ES-I3 (cell line): ENCODE data around the gene DAB2IP.

Source experiments
- H3K36me3 ChIP-seq: 2 replicates; pipeline ENCODE4 v1.6.1; 2013; ENCODE audit warnings: mild to moderate bottlenecking, low read length, control low read depth, moderate library complexity; ENCODE audit not compliant: insufficient read depth
- H3K4me1 ChIP-seq: 2 replicates; pipeline ENCODE4 v1.6.1; 2013; ENCODE audit warnings: mild to moderate bottlenecking, control low read depth, low read length; ENCODE audit not compliant: insufficient read depth
- H3K9ac ChIP-seq: 2 replicates; pipeline ENCODE4 v1.6.1; 2013; ENCODE audit warnings: low read depth, mild to moderate bottlenecking, low read length, moderate library complexity
- H3K9me3 ChIP-seq: 2 replicates; pipeline ENCODE4 v1.6.1; 2013; ENCODE audit warnings: mild to moderate bottlenecking, low read length, moderate library complexity; ENCODE audit not compliant: control insufficient read depth, insufficient read depth

The DAB2IP gene

DNA sequence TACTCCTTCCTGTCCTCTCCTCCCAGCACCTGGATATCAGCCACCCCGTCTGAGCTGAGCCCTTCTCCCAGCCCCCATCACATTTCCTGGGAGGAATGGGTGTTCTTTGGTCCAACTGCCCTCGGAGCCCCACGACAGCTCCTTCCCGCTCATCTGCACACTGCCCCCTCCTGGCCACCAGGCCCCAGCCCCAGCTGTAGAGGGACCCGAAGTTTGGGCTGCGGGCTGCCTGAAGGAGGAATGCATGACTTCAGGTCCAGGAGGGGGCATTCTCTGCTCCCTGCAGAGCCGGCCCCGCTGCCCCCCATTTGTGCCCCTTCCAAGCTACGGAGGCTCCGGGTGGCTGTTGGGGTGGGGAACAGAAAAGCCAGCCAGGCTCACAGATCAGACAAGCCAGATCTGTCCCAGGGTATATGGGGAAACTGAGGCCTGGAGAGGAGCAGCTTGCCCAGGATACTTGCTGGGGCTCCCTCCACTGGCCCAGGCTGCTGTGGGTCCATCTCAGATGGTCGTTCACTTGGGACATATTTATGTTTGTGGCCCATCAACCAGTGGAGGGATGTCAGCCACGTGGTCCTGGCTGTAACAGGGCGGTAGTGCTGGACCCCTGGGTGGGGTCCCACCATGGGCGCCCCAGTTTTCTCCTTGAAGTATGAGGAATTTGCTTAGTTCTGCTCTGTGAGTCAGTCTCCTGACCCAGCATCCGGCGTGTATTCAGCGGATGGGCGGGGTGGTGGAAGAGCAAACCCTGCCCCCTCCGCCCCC, 33.1 kb downstream of the DAB2IP start:
- Histone ChIP-seq H3K36me3 (no peaks in the 10 kb centered on the region), H3K9me3 (no peaks in the 10 kb centered on the region), H3K4me1 (peaks cover 3% of the 10 kb centered on the region; the same call in 1 of the 2 replicates), H3K9ac (no peak overlapping the region)

DNA sequence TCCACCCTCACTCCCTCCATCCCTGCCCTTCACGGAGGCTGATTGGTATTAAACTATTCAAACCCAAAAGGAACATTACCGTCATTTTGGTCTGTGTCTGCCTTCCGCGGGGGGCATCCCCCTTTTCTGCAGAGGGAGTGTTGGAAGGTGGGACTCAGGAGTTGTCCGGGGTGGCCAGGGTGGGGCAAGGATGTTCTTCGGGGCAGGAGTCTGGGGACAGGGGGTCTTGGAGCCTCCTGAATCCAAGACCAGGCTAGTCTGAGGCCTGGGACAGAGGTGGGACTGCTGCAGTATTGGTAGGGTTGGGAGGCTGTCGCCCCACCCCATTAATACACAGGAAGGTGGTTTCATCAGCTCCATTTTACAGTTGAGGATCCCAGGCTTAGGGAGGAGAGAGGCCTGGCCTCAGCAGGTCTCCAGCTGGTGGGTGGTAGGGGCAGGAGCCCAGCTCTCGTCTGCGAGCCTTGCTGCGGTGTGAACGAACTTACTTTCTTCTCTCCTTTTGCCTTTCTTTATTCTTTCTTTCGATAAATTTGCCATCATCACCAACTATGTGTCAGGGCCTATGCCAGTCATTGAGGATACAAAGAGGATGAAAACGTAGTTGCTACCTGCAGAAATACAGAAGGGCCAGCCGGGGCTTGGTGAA, 33.8 kb downstream of the DAB2IP start:
- H3K9me3 ChIP-seq = no peaks in the 10 kb centered on the region
- no peak overlapping the region for H3K9ac ChIP-seq
- peaks cover 3% of the 10 kb centered on the region; the same call in 1 of the 2 replicates for H3K4me1 ChIP-seq
- no peaks in the 10 kb centered on the region for H3K36me3 ChIP-seq

DNA sequence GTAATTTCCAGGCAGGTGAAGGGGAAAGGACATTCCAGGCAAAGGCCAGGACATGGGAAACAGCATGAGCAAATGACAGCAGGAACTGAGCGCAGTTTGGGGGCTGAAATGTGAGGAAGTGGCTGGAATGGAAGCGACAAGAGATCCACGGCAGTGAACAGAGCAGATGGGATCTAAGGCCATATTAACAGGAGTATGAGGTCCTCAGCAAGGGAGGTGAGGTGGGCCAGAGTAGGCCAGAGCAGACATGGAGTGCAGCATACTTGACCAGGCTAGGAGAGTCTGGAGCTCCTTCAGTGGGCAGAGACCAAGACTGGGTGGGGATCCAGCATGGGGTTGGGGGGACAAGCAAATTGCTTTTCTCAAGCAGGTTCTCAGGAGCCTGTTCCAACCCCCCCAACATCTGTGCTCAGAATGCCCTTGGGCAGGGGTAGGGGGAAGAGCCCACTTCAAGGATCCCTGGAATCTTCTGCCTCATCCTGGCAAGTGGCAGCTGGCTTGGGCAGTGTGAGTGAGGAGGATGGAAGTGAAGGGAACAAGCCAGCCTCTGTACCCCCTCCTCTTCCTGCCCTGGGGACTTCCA, 34.5 kb downstream of the DAB2IP start:
- no peaks in the 10 kb centered on the region for H3K9me3 ChIP-seq
- no peaks in the 10 kb centered on the region for H3K36me3 ChIP-seq
- H3K9ac ChIP-seq = no peak overlapping the region
- peaks cover 3% of the 10 kb centered on the region; the same call in 1 of the 2 replicates for H3K4me1 ChIP-seq

DNA sequence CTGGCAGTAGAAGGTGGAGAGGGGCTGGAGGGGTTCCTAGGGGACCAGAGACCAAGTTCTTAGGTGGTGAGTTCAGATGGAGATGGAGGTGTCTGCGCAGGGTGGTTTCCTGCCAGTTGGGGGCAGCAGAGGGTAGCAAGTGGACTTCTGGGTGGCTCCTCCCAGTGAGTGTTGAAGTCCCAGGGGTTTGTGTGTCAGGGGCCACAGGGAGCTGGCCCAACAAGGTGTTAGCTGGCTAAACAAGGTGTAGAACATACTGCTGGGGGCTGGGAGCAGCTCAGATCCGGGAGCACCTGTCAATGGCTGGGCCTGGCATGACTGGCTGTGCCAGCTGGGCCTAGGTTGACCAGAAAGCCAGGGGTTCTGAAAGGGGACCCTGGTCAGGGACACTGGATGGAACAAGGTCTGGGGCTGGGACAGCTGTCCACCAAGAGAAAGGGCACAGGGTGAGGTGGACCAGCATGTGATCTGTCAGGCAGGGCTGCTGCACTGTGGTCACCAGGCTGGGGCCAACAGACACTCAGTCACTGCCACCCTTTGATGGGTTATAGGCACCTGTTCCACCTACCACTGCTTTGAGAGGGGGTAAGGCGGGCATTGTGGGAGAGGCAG, 35.6 kb downstream of the DAB2IP start:
- peaks cover 8% of the 10 kb centered on the region for H3K4me1 ChIP-seq
- H3K9me3 ChIP-seq = no peaks in the 10 kb centered on the region
- H3K9ac ChIP-seq = no peak overlapping the region
- H3K36me3 ChIP-seq = no peaks in the 10 kb centered on the region

DNA sequence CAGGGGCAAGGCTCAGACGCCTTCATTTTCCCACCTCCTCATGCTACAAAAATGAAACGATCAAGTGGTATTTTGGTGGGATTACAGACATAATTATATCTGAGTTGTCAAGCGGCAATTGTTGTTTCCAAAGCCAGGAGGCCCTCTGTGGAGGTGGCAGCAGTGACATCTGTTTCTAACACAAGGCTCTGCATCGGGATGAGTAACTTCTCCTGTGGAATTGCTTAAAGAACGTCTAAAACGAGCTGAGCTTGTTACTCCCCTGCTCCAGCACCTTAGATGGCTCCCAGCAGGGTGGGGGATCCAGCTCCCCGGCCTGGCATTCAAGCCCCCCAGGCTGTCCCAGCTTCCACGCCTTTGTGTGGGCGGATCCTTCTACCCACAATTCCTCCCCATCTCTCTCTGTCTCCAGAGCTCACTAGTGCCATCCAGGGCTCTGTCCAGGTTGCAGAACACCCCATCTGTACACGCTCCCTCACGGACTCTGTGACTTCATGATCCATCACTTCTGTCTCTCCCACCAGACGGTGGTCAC, 36.8 kb downstream of the DAB2IP start:
- no peak overlapping the region for H3K9ac ChIP-seq
- H3K4me1 ChIP-seq = peaks cover 18% of the 10 kb centered on the region

DNA sequence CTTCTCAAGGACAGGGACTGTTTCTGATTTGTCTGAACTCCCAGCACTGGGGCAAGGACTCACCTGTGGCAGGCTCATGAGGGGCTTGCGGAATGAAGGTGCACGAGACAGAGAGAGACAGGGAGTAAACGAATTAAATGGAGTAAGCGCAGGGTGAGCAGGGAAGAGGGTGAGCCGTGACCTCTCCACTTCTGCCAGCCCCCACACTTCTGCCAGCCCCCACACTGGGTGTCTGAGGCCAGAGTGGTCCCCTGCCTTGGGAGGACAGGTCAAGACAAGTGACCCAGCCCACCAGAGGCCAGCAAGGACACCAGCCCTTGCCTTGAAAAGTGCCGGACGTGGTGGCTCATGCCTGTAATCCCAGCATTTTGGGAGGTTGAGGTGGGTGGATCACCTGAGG, 37.2 kb downstream of the DAB2IP start:
- Histone ChIP-seq H3K9me3 (no peaks in the 10 kb centered on the region), H3K36me3 (no peaks in the 10 kb centered on the region), H3K4me1 (peaks cover 18% of the 10 kb centered on the region)

More for the DNA sequence above, 36.8 kb downstream of the DAB2IP start:
- no peaks in the 10 kb centered on the region for H3K9me3 ChIP-seq
- no peaks in the 10 kb centered on the region for H3K36me3 ChIP-seq

DNA sequence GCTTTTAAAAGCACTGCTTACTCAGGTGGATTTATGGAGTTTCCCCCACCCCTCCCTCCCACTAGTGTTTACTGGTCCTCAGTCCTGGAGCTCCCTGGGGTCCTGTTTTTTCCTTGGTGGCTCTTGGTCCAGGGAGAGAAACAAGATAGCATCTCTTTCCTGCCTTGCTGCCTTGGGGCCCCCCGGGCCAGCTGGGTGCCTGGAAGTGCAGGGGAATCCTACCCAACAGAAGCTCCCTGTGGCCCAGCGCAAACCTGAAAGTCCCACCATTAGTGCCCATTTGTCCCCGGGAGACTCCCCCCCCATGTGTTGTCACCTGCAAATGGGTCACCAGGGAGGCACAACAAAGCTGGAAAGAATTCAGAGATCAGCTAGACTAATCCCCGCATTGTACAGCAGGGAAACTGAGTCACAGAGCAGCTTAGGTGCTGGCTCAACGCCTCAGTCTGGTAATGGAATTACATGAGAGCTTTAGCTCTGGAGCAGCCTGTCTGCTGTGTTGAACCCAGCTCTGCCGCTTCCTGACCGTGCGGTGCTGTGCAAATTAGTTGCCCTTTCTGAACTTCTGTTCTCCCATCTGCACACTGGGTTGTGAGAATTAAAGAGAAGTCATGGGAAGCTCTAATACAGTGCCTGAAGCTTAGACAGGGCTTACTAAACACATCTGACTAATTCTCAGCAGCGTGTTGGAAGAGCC, 38.2 kb downstream of the DAB2IP start:
- H3K9ac ChIP-seq = no peak overlapping the region
- H3K36me3 ChIP-seq = no peaks in the 10 kb centered on the region
- H3K9me3 ChIP-seq = no peaks in the 10 kb centered on the region
- H3K4me1 ChIP-seq = peaks cover 18% of the 10 kb centered on the region

More for the DNA sequence above, 37.2 kb downstream of the DAB2IP start:
- H3K9ac ChIP-seq = no peak overlapping the region

DNA sequence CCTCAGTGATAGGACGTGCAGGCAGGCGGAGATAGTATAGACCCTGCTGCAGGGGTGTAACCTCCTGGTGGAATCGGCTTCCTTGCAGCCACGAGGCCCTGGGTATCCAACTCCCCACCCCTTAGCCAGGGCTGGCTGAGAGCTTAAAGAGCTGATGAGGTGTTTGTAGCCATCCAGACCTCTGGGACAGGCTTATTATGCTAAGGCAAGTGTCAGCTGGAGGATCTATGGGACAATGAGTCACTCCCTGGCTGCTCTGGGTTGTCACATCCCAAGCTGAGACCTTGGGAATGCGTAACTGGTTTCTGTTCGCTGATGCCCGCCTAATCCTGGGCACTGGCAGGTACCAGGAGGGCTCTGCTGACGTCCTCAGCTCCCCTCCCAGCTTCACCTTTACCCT, 38.9 kb downstream of the DAB2IP start:
- H3K9ac ChIP-seq = no peak overlapping the region
- H3K9me3 ChIP-seq = no peaks in the 10 kb centered on the region
- no peaks in the 10 kb centered on the region for H3K36me3 ChIP-seq
- H3K4me1 ChIP-seq = peaks cover 18% of the 10 kb centered on the region

DNA sequence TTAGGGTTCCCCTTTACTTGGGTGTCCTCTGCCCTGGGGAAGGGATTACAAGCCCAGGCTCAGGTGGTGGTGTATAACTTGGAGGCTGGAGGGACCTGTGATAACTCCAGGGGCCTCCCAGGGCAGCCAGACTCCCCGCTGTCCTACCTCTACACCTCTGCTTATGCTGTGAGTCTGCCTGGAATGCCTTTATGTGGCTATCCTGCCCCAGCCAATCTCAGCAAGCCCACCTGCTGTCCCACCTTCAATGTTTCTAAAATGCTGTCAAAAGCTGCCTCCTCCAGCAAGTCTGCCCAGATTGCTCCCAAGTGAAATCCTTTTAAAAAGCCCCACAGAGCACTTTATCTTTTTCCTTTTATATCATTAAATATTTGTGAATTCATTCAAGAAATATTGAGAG, 39.3 kb downstream of the DAB2IP start:
- no peak overlapping the region for H3K9ac ChIP-seq
- no peaks in the 10 kb centered on the region for H3K36me3 ChIP-seq
- peaks cover 18% of the 10 kb centered on the region for H3K4me1 ChIP-seq
- no peaks in the 10 kb centered on the region for H3K9me3 ChIP-seq

DNA sequence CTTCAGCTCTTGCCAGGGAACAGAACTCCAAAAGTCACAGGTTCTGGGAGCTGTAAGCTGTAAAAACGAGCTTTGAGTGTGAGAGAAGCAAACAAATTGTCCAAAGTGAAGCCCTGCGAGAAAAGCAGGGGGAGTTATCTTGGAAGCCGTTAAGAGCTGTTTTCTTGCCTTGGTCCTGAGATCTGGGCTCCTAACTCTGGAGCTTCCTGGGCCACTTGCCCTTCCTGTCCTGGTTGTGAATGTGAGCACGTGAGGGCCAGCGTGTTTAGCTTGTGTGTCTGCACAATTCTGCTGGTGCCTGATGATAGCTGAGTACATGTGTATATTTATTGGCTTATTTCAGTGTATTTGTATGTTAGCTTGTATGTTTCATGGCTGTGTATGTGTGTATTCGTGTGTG, 40.5 kb downstream of the DAB2IP start:
- Histone ChIP-seq H3K36me3 (no peaks in the 10 kb centered on the region), H3K9me3 (no peaks in the 10 kb centered on the region), H3K4me1 (peaks cover 18% of the 10 kb centered on the region), H3K9ac (no peak overlapping the region)

DNA sequence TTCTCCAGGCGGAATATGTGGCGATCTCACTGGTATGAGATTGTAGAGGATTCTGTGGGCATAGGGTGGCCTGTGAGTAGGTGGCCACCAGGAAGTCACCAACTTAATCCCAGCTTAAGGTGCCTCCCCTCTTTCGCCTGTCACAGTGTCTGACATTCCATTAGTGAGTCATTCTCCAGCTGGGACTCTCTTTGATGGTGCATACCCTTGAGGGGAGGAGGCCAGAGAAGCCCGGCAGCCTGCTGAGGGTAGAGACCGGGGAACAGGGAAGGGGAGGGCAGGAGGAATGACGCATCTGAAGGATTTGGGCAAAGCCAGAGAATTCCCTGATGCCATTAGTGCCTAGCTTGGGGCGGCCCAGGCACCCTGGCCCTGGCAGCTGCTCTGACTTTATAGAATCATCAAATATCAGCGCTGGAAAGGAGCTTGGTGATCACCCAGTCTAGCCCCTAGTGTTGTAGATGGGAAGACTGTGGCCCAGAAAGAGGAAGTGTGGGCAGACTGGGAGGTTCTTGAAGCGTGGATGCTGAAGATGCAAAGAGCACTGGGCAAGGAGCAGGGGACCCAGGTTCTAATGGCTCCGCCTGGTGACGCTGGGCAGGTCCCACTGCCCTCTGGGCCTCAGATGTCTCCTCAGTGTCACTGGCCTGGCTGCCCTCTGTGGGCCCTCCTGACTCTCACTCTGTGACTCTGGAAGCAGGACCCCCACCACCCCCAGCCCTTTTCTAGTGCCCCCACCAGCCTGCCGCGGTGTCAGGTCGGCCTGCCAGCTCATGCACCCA, 41.4 kb downstream of the DAB2IP start:
- Histone ChIP-seq H3K4me1 (peaks cover 16% of the 10 kb centered on the region), H3K9ac (no peak overlapping the region), H3K9me3 (no peaks in the 10 kb centered on the region), H3K36me3 (no peaks in the 10 kb centered on the region)

DNA sequence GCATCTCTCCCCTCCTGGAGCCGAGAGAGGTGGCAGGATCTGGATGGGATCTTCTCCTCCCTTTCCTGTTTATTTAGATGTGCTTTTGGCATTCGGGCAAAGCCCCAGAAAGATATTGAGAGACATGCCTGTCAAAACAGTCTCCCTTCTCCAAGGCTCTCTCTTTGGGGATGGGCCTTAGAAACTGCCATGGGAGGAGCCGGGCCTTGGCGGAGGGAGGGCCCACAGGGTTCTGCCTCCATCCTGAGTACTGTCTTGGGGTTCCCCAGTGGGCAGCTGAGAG, 41.9 kb downstream of the DAB2IP start:
- no peaks in the 10 kb centered on the region for H3K36me3 ChIP-seq

DNA sequence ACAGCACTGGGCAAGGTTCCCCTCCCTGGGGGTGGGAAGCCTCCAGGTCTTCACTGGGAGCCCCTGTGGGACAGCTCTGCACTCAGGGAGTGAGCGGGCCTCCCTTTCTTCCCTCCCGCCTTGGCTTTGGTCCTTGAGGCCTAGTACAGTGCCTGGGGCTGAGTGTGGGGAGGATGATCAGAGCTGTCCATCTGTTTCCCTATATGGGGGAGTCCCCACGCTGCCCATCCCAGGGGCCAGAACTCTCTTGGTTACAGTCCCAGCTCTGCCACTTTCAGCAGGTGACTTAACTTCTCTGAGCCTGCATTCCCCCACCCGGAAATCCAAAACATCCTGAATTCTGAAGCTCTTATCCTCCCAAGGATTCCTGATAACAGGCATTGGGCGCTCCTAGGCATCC, 42.6 kb downstream of the DAB2IP start:
- Histone ChIP-seq H3K9ac (no peak overlapping the region), H3K4me1 (peaks cover 16% of the 10 kb centered on the region), H3K36me3 (no peaks in the 10 kb centered on the region), H3K9me3 (no peaks in the 10 kb centered on the region)

More for the DNA sequence above, 41.9 kb downstream of the DAB2IP start:
- peaks cover 16% of the 10 kb centered on the region for H3K4me1 ChIP-seq
- no peak overlapping the region for H3K9ac ChIP-seq
- H3K9me3 ChIP-seq = no peaks in the 10 kb centered on the region
